ENCODE measurements around the gene TRMT112.

The TRMT112 gene

DNA sequence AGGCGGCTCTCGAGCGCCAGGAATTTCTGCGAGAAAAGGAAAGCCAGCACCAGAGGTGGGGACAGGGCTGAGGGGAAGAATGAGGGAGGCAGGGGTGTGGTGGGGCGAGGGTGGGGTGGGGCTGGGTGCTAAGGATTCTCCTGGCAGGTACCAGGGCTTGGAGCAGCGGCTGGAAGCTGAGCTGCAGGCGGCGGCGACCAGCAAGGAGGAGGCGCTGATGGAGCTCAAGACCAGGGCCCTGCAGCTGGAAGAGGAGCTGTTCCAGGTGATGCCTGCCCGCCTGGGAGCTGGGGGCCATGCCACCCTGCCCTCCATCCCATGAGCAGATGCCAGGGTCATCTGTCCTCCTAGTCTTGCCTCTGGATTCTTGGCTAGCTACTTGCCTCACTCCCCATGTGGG, 32.0 kb upstream of the TRMT112 start:
- no peak for DNase-seq

DNA sequence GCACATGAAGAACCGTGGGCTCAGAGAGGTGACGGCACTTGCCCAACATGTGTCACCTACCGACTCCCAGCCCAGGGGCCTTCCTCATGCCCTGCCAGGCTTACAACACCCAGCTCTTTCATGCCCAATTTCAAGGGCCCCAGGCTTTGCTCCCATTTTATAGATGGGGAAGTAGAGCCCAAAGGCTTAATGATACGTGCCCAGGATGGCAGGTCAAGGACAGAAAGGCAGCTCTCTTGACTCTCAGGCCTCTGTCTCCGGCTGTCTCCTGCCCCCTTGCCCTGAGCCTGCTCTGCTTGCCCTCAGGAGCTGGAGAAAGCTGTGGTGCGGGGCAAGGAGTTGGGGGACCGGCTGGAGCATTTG, 31.6 kb upstream of the TRMT112 start:
- no peak for DNase-seq

DNA sequence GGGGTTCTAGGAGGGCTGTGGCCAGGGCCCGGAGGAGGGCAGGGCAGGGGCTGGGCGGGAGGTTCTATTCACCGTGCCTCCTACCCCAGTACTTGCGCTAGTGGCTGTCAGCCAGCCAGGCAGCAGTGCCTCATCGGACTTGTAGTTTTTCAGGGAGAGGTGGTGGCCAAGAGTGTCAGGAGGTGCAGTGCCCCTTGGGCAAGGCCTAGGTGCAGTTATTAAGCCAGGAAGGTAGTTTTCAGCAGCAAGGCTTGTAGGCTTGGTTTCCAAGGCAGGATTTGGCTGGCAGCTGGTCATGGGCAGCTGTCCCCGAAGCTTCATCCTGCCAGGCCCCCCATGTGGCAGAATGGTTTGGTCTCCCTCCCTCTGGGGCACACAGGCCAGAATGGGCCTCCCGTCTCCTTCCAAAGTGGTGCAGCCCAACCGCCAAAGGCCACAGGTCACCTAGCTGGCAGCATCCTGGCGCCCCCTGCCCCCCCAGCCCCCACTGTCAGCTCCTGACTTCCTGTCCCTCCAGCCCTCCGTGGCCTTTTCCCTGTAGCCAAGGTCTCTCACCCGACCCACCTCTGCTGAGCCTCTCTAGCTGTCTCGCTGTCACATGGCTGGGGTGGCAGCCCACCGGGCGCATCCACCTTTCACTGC, 31.1 kb upstream of the TRMT112 start:
- no peak for DNase-seq

DNA sequence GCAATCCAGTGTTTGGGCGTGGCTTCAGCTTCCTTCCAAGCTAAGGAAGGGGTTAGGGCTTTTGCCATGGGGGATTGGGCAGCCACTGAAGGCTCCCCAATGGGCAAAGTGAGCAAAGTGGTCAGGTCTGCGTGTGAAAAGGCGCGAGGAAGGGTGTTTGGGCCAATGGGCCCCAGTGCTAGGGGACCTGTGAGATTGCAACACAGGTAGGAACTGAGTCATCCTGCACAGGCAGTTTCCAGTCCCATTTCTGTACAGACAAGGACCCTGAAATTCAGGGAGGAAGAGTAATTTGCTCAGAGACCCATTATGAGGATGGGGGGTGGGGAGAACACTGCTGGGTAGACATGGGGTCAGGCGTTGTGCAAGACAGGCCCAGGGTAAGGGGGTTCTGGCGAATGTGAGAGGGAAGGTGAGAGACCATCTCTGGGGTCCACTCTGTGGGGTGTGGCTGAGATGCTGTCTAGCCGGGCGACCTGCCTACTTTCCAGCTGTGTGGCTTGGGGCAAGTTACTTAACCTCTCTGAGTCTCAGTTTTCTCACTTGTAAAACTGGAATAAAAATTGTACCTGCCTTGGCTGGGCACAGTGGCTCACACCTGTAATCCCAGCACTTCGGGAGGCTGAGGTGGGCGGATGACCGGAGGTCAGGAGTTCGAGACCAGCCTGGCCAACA, 30.0 kb upstream of the TRMT112 start:
- no peak for DNase-seq

DNA sequence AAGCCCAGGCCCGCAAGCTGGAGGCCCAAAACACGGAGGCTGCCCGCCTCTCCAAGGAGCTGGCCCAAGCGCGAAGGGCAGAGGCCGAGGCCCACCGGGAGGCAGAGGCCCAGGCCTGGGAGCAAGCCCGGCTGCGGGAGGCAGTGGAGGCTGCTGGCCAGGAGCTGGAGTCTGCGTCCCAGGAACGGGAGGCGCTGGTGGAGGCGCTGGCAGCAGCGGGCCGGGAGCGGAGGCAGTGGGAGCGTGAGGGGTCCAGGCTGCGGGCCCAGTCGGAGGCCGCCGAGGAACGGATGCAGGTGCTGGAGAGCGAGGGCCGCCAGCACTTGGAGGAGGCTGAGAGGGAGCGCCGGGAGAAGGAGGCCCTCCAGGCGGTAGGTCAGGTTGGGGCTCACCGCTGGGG, 27.4 kb upstream of the TRMT112 start:
- DNase-seq: no peak

DNA sequence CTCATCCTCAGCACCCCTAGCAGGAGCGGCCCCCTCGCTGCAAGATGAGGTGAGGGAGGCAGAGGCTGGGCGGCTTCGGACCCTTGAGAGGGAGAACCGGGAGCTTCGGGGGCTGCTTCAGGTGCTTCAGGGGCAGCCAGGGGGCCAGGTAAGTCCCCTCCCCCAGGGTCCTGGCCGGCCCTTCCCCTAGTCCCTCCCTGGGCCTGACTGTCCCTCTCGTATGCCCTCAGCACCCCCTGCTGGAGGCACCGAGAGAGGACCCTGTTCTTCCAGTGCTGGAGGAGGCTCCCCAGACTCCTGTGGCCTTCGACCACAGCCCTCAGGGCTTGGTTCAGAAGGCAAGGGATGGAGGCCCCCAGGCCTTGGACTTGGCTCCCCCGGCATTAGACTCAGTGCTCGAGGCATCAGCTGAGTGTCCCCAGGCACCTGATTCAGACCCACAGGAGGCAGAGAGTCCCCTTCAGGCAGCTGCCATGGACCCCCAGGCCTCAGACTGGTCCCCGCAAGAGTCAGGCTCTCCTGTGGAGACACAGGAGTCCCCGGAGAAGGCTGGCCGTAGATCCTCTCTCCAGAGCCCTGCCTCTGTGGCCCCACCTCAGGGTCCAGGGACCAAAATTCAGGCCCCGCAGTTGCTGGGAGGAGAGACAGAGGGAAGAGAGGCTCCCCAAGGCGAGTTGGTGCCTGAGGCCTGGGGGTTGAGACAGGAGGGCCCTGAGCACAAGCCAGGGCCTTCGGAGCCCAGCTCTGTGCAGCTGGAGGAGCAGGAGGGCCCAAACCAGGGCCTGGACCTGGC, 26.6 kb upstream of the TRMT112 start:
- no peak for DNase-seq

DNA sequence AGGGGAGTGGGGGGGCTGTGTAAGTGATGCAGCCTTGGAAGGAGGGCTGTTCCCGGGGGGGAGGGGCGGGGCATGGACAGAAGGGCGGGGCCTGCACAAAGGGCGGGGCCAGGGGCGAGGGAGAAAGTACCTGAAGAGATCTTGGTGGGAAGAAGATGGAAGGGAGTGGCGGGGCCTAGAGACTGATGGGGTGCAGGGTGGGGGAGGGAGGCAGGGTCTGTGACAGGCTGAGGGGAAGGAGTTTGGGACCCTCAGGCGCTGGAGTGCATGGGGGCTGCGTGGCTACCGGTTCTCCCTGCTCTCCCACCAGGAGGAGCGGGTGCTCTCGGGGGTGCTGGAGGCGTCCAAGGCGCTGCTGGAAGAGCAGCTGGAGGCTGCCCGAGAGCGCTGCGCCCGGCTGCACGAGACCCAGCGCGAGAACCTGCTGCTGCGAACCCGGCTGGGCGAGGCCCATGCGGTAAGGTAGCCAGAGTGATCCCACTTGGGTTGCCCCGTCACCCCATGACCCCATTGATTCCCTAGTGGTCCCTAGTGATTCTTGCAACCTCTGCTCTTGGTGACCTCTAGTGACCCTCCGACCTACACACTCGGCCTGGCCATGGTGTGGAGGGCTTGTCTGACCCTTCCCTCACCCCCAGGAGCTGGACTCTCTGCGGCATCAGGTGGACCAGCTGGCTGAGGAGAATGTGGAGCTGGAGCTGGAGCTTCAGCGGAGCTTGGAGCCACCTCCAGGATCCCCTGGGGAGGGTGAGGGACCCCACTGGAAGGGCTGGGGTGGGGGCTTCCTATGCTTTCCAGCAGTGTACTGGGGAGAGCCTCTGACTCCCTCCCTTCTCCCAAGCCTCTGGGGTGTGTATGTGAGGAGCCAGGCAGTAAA, 25.7 kb upstream of the TRMT112 start:
- no peak for DNase-seq

DNA sequence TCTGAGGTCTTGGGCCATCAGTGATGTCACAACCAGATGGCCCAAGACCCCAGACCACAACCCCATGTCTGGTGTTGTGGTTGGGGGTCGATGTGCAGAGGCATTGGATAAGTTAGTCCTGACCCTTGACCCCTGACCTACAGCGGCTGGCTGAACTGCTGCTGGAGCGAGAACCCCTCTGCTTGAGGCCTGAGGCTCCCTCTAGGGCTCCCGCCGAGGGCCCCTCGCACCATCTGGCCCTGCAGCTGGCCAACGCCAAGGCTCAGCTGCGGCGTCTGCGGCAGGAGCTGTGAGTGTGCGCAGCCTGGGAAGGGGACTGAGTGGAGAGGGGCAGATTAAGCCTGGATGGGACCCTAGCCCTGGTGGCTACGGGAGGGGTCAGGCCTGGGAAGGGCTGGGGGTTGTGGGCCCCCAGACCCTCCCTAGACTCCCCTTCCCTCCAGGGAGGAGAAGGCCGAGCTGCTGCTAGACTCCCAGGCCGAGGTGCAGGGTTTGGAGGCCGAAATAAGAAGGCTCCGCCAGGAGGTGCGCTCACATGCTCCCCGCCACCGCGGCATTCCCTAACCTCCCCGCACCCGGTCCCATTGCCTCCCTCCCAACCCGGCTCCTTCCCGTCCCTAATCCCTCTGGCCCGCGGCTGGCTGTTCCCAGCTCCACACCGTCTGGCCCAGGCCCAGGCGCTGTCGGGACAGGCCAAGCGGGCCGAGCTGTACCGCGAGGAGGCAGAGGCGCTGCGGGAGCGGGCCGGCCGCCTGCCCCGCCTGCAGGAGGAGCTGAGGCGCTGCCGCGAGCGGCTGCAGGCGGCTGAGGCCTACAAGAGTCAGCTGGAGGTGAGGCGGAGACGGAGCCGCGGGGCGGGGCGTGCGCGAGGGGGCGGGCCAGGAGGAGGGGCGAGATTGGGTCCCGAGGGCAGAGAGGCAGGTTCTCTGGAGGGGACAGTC, 24.8 kb upstream of the TRMT112 start:
- no peak for DNase-seq

DNA sequence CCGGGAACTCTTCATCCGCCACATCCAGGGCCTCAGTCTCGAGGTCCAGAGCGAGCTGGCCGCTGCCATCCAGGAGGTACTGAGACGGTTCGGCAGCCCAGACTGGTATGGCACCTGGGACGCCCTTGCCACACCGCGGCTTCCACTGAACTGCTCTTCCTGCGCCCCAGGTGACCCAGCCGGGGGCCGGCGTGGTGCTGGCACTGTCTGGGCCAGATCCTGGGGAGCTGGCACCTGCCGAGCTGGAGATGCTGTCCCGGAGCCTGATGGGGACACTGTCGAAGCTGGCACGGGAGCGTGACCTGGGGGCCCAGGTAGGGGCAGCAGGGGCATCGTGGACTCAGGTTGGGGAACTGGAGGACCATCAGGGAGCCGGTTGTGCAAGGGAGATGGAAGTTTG, 24.1 kb upstream of the TRMT112 start:
- no peak for DNase-seq

DNA sequence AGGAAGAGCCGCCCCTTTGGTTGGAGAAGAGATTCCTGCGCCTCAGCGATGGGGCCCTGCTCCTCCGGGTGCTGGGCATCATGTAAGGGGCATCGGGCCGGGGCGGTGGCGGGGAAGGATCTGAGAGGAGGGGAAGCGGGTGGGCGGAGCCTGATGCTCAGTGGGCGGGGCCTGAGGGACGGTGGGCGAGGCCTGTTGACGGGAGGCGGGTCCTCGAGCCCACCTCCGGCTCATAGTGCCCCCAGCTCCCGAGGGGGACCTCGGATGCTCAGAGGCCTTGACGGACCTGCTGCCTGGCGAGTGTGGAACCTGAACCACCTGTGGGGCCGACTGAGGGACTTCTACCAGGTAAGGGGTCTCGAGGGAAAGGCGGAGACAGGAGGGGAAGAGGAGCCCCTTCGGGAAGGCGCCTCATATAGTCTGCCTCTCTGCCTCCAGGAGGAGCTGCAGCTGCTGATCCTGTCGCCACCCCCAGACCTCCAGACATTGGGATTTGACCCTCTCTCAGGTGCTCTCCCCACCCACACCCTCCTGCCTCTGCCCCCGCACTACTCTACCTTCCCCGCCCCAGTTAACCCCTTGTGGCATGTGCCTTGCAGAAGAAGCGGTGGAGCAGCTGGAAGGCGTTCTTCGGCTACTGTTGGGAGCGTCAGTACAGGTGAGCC, 23.4 kb upstream of the TRMT112 start:
- no peak for DNase-seq

DNA sequence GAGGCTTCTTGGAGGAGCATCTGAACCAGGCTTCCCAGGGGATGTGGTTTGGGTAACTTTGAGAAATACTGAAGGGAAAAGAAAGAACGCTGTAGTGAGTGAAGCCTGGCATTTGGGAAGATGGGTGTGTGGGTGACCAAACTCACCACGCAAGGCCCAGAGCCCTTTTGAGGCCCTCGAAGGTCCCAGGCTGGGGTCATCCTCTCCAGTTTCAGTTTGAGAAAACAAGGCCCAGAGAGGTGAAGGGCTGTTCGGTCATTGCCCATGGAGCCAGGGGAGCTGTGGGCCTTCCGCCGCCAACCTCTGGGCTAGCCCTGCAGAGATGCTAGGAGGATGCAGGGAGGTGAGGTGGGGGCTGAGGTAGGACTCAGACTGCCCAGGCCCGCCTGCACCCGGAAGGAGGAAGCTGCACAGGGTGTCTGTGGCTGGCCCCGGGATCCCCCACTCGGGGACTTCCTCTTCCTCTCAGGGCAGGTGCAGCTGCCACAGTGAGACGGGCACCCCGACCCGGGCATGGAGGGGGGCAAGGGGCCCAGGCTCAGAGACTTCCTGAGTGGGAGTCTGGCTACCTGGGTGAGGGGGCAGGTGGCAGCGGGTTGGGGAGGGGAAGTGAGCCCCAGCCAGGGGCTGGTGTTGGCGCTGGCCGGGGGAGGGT, 22.5 kb upstream of the TRMT112 start, which contains the start of gene CCDC88B:
CCDC88B (plus strand) TSS at position 451 of the 655 bp plus-strand sequence; CDS start at position 514, 63 bp downstream.
- DNase-seq: no peak

DNA sequence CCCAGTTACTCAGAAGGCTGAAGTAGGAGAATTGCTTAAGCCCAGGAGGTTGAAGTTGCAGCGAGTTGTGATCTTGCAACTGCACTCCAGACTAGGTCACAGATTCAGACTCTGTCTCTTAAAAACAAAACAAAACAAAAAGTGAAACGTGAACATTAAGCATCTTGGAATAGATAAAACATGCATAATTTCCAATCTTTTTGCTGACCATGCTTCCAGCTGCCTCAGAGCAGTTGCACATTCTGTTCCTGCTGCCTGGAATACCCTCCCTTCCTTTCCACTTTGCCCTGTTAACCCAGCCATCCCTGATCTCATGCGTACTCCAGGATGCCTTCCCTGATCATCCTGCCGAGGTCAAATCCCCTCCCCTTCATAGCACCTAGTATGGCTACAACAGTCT, 21.9 kb upstream of the TRMT112 start:
- DNase-seq: no peak

DNA sequence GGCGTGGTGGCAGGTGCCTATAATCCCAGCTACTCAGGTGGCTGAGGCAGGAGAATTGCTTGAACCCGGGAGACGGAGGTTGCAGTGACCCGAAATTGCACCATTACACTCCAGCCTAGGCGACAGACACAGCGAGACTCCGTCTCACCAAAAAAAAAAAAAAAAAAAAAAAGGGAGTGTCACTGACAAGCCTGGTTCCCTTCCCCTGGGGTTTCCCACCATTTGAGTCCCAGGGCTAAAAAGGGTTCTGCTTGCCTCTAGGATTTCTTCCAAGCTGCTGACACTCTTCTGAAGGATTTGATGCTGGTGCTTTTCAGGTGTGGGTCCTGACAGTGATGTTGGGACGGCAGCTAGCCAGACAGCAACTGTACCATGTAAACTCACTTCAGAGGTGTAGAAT, 21.4 kb upstream of the TRMT112 start:
- DNase-seq: no peak

DNA sequence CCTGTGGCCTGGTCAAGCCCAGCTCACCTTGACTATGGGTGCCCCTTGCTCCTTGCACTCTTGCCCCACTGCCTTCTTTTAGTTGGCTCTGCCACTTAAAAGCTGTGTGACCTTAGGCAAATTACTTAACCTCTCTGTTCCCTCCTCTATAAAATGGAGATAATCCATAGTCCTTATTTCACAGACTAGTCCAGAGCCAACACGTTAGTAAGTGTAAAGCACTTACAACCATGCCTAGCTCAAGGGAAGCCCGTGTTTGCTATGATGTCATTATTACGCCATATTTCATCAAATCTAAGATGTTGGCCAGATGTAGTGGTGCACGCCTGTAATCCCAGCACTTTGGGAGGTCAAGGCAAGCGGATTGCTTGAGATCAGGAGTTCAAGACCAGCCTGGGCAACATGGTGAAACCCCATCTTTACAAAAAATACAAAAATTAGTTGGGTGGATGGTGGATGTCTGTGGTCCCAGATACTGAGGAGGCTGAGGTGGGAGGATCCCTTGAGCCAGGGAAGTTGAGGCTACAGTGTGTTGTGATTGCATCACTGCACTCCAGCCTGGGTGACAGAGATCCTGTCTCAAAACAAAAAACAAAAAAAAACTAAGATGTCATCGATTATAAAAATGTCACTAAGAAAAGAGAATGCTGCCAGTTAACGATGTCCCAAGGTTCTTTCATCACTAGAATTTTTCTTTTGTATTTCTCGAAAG, 20.3 kb upstream of the TRMT112 start:
- no peak for DNase-seq

DNA sequence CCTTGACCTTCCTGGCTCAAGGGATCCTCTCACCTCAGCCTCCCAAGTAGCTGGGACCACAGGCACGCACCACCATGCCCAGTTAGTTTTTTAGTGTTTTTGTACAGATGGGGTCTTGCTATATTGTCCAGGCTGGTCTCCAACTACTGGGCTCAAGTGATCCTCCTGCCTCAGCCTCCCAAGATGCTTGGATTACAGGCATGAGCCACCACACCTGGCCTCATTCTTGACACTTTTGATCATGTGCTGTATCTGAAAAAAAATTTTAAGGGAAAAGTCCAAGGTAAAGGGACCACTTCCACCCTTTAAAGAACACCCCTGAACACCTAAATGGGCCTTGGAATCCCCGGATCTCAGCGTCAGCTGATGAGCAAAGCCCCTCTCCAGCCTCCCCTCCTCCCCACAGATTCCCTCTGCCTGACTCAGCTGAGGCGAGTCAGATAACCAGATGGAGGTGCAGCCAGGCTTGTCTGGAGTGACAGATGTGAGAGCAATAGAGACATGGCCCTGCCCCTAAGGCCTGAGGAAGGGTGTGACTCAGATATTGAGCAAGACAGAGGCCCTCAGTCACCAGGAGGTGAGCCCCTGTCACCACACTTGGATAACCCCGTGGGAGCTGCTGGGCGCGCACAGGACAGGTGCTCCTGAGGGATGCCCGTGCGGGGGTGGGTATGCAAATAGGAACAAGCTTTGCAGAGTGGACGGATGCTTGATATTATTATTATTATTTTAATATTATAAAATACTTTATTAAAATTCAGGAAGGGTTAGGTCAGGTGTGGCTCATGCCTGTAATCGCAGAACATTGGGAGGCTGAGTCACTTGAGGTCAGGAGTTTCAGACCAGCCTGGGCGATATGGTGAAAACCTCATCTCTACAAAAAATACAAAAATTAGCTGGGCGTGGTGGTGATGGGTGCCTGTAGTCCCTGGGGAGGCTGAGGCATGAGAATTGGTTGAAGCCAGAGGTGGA, 17.7 kb upstream of the TRMT112 start:
- DNase-seq: no peak

DNA sequence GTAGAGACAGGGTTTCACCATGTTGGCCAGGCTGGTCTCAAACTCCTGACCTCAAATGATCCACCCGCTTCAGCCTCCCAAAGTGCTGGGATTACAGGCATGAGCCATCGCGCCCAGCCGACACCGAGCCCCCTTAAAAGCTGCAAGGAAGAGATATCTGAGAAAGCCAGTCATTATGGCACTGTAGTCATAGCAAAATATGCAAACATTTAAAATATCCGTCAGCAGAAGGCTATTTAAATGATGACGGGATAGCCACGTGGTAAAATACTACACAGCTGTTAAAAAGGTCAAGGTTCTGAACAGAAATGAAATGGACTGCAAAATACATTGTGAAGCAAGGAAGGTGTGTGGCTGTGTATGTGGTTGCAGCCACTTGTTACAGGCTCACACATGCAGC, 16.2 kb upstream of the TRMT112 start:
- DNase-seq: no peak

DNA sequence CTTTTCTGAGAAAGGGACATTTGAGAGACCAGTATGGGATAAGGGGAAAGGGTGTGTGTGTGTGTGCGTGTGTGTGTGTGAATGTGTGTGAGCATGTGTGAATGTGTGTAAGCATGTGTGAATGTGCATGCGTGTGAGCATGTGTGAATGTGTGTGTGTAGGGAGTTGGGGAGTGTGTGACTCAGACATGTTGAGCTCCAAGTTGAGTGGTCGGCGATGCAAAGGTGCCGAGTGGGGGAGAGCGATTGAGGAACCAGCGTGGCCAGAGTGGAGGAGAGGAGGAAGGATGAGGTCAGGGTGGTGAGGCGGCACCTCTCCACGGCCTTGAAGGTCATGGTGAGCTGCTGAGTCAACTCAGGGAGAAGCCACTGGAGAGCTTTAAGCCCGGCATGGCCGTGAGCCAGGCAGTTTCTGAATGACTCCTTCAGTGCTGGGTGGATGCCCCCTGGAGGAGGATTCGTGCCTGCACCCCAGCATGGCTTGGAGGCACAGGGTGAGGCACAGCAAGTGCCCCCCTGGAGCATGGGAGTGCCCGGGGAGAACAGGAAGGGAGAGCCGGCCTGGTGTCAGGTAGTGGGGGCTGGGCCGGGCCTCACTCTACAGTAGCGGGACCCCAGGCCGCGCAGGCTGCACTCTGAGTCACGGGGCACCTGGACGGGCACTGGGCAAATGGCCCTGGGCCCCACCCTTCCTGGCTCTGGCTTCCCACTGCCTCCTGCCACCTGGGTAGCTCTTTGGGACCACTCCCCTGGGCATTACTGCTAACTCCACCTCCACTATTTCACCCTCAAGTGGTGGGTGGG, 14.4 kb upstream of the TRMT112 start:
- DNase-seq: no peak

DNA sequence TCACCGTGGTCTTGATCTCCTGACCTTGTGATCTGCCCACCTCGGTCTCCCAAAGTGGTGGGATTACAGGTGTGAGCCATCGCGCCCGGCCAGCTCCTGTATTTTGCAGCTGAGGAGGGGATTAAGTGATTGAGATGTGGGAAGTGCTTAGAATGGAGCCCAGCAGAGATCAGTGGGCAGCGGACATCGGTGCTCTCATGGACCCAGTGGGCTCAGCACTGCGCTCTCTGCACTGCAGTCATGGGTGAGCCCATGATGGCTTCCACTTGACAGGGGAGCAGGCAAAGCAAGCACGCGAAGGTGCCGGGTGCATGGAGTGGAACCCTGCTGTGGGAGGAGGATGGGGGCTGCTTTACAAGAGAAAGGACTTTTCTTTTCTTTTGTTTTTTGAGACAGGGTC, 13.5 kb upstream of the TRMT112 start:
- no peak for DNase-seq
